MCF 10A (cell line): ENCODE results near the gene CIB2. TPM values are rescaled to one million over a fixed set of nuclear protein-coding genes. Genes with fewer than 3 reads are reported as not detected.

Experiments
- BruUV-seq: library from RNA; stranded (reverse); fragments of 400-500 nt; replicated peaks from 2 replicates; lab custom pipeline; 2021; lab: Mats Ljungman, UMichigan
- CTCF ChIA-PET: fragments of 300-600 bp; sonication (Branson Sonifier 250); formaldehyde crosslinking; extraction: SDS; loops from one replicate; lab custom pipeline; 2021; ENCODE audit warnings: antibody characterized with exemption, inconsistent platforms; lab: Yijun Ruan, JAX
- POLR2A ChIA-PET: fragments of 300-600, 350-650 bp; sonication (Branson Sonifier 250); formaldehyde crosslinking; extraction: SDS; loops from one replicate; lab custom pipeline; 2020; ENCODE audit warnings: antibody characterized with exemption, inconsistent platforms; lab: Yijun Ruan, JAX
- DNase-seq: peaks from one replicate; pipeline ENCODE4 v3.0.0-alpha.2; 2018; ENCODE audit not compliant: unreplicated experiment
- H3K27ac Mint-ChIP-seq: one replicate; pipeline ENCODE4 v1.8.0; 2022; ENCODE audit warnings: mild to moderate bottlenecking, low read depth, mixed read lengths; ENCODE audit not compliant: unreplicated experiment
- H3K27me3 Mint-ChIP-seq: one replicate; pipeline ENCODE4 v1.8.0; 2022; ENCODE audit warnings: mixed read lengths; ENCODE audit not compliant: insufficient read depth, unreplicated experiment
- H3K36me3 Mint-ChIP-seq: one replicate; pipeline ENCODE4 v1.8.0; 2022; ENCODE audit warnings: mild to moderate bottlenecking, moderate library complexity, mixed read lengths; ENCODE audit not compliant: insufficient read depth, unreplicated experiment
- H3K4me1 Mint-ChIP-seq: one replicate; pipeline ENCODE4 v1.8.0; 2022; ENCODE audit warnings: mixed read lengths; ENCODE audit not compliant: insufficient read depth, unreplicated experiment
- H3K4me3 Mint-ChIP-seq: one replicate; pipeline ENCODE4 v1.8.0; 2022; ENCODE audit warnings: mild to moderate bottlenecking, moderate library complexity, mixed read lengths; ENCODE audit not compliant: unreplicated experiment
- H3K9me3 Mint-ChIP-seq: one replicate; pipeline ENCODE4 v1.8.0; 2022; ENCODE audit warnings: mixed read lengths; ENCODE audit not compliant: unreplicated experiment
- intact Hi-C: fragments of 100-400 bp; cut with micrococcal nuclease; formaldehyde crosslinking; loops from 2 replicates; pipeline ENCODE4 v1.14.1; 2022
- total RNA-seq: library from RNA; stranded (reverse); gene quantifications from 2 replicates; pipeline ENCODE4 v1.2.3, GENCODE V29; 2022
- TF ChIP-seq, protein P1 (sequence below): fragments of 200-600 bp; IDR thresholded peaks from one replicate; pipeline ENCODE4 v1.8.0; 2022; ENCODE audit warnings: antibody characterized with exemption, mild to moderate bottlenecking; ENCODE audit not compliant: unreplicated experiment

CIB2 gene
- total RNA-seq, 1 experiment from 2014 or later, result 0.30 TPM

DNA sequence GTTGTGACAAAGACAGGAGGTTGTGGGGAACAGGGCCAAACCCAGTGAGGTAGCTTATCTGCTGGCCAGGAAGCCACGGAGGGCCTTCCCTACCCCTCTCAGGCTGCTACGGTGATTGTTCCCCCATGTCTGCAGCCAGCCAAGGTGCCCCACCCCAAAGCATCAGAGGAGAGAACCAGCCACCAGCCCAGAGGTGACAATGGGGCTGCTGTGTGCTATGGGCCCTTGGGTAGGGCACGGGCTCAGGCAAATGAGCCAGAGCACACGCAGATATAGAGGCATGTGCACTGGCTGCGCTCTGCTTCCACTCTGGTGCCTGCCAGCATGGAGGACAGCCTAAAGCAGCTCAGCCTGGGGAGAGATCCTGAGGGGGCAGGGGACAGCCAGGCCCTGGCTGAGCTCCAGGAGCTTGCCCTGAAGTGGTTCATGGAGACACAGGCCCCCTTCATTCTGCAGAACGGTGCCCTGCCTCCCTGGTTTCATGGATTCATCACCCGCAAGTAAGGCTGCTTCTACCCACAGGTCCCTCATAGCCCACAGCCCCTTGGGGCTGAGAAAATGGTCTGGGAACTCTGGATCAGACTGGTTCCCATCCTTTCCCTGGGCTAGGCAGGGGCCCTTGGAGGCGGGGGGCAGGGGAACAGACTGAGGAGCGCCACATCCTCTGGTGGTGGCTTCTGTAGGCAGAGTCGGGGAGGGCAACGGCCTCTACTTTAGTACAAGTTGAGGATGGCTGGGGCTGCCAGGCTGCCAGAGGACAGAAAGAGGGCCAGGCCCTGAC lies 38.8 kb downstream of the CIB2 start, which contains the start of gene SH2D7:
Gene SH2D7, plus strand, starts transcription at position 301 of the 781 bp plus-strand sequence. Its CDS starts 24 bp downstream, at position 325.
- H3K27me3 Mint-ChIP-seq, result no peaks in the 10 kb centered on the region
- TF ChIP-seq, protein P1, sequence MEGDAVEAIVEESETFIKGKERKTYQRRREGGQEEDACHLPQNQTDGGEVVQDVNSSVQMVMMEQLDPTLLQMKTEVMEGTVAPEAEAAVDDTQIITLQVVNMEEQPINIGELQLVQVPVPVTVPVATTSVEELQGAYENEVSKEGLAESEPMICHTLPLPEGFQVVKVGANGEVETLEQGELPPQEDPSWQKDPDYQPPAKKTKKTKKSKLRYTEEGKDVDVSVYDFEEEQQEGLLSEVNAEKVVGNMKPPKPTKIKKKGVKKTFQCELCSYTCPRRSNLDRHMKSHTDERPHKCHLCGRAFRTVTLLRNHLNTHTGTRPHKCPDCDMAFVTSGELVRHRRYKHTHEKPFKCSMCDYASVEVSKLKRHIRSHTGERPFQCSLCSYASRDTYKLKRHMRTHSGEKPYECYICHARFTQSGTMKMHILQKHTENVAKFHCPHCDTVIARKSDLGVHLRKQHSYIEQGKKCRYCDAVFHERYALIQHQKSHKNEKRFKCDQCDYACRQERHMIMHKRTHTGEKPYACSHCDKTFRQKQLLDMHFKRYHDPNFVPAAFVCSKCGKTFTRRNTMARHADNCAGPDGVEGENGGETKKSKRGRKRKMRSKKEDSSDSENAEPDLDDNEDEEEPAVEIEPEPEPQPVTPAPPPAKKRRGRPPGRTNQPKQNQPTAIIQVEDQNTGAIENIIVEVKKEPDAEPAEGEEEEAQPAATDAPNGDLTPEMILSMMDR, result no peak
- no peak for DNase-seq
- no TSS peak for BruUV-seq
- H3K36me3 Mint-ChIP-seq, result no peaks in the 10 kb centered on the region
- ChIA-PET CTCF (interaction anchor here (1.2 to 3.5 kb wide), 3 partner anchors 16 to 133 kb away, joined by 8 to 14 read pairs (median 14); no protein-coding TSS in a partner anchor), POLR2A (interaction anchor here (0.9 kb wide), 2 partner anchors 15 to 345 kb away, joined by 3 read pairs; partner anchors contain the start of gene IREB2)
- H3K4me1 Mint-ChIP-seq, result no peaks in the 10 kb centered on the region
- H3K27ac Mint-ChIP-seq, result no peak within 1 kb of the TSS
- H3K9me3 Mint-ChIP-seq, result no peaks in the 10 kb centered on the region
- no peak within 1 kb of the TSS for H3K4me3 Mint-ChIP-seq
- intact Hi-C loops, result no loop called here

DNA sequence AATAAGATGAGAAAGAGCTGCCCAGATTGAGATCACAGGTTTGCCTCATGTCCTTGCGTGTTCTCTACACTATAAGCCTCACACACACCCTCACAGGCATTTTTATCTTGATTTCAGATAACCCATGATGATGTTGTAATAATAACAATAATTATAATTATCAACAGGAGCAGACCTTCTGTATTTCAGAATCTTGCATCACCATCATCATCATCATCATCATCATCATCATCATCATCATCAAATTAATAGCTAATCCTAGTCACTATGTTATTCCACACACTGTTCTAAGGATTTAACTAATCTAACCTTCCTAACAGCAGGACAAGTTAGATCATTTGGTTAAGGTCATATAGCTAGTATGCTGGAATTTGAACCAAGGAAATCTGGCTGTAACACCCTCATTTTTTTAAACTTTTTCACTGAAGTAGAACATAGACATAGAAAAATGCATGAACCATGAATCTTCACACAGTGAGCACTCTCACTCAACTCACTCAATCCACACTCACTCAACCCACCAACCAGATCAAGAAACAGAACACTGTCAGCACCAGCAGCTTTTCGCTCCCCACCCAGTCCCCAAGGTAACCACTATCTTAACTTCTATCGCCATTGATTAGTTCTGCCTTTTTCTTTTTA lies 40.7 kb downstream of the CIB2 start:
- POLR2A ChIA-PET, result interaction anchor here (0.9 kb wide), 1 partner anchor 78 kb away, joined by 3 read pairs; no protein-coding TSS in a partner anchor
- BruUV-seq, result no TSS peak
- Mint-ChIP-seq H3K27me3 (no peaks in the 10 kb centered on the region), H3K9me3 (no peaks in the 10 kb centered on the region), H3K4me1 (no peaks in the 10 kb centered on the region), H3K36me3 (no peaks in the 10 kb centered on the region), H3K4me3 (no peak overlapping the region), H3K27ac (no peak overlapping the region)
- TF ChIP-seq, protein P1, result no peak
- intact Hi-C loops, result no loop called here
- CTCF ChIA-PET, result interaction anchor here (0.6 to 3.5 kb wide), 6 partner anchors 11 to 131 kb away, joined by 3 to 14 read pairs (median 4); no protein-coding TSS in a partner anchor
- DNase-seq, result no peak

DNA sequence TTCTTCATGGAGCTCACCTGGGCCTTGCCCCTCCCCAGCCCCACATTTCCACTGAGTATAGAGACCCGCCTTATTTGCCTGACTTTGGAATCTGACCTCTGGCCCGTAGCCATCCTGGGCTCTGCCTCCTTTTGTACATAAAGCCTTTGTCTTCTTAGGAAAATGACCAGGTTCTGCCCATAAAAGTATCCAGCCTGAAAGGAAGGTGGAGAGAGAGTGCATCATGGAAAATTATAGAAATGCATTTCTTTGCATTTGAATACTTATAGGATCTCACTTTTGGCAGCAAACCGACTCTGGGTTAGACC lies 42.5 kb downstream of the CIB2 start:
- intact Hi-C loops, result no loop called here
- Mint-ChIP-seq H3K27ac (no peak overlapping the region), H3K27me3 (no peaks in the 10 kb centered on the region), H3K4me1 (no peaks in the 10 kb centered on the region), H3K9me3 (no peaks in the 10 kb centered on the region), H3K36me3 (no peaks in the 10 kb centered on the region), H3K4me3 (no peak overlapping the region)
- no TSS peak for BruUV-seq
- CTCF ChIA-PET, result interaction anchor here (0.6 to 1.3 kb wide), 4 partner anchors 20 to 153 kb away, joined by 3 to 6 read pairs (median 3); no protein-coding TSS in a partner anchor
- TF ChIP-seq, protein P1, result no peak
- POLR2A ChIA-PET, result no interaction called here
- DNase-seq, result no peak
